Kidney (tissue), 14 donors: ENCODE measurements around the gene RO60. TPM values are rescaled to one million over a fixed set of nuclear protein-coding genes. Genes with fewer than 3 reads are reported as not detected.

ENCODE experiments used
- DNase-seq, 5 donors: peaks; one replicate each; pipeline ENCODE4 v3.0.0-alpha.2; 2013 to 2020
- FAIRE-seq: peaks from 2 replicates; lab custom pipeline; 2012; peaks lifted over from hg19 to GRCh38; lab: Jason Lieb, UNC
- H3K27ac ChIP-seq, 2 donors: one replicate each; pipeline ENCODE4 v1.7.0; 2013; ENCODE audit warnings: low read depth in 2 of 2, low read length in 2 of 2, inconsistent platforms in 1 of 2
- H3K27me3 ChIP-seq: one replicate; pipeline ENCODE4 v1.7.1; 2013; ENCODE audit warnings: low read length, inconsistent platforms; ENCODE audit not compliant: control insufficient read depth, insufficient read depth
- H3K36me3 ChIP-seq, 3 donors: one replicate each; pipeline versions ENCODE4 v1.7.0 to v1.7.1; 2013; ENCODE audit warnings: low read length in 3 of 3, control low read depth in 1 of 3, inconsistent platforms in 1 of 3; ENCODE audit not compliant: insufficient read depth in 3 of 3, control insufficient read depth in 2 of 3
- H3K4me1 ChIP-seq, 3 donors: one replicate each; pipeline versions ENCODE4 v1.7.0 to v1.7.1; 2013; ENCODE audit warnings: low read length in 3 of 3, inconsistent platforms in 1 of 3, low read depth in 1 of 3; ENCODE audit not compliant: control insufficient read depth in 2 of 3, insufficient read depth in 2 of 3
- H3K4me3 ChIP-seq, 3 donors: one replicate each; pipeline versions ENCODE4 v1.7.0 to v1.8.1; 2013; ENCODE audit warnings: low read length in 3 of 3, control low read depth in 1 of 3, inconsistent platforms in 1 of 3
- H3K9ac ChIP-seq, 3 donors: one replicate each; pipeline versions ENCODE4 v1.7.0 to v1.7.1; 2013; ENCODE audit warnings: low read length in 3 of 3, control low read depth in 1 of 3, inconsistent platforms in 1 of 3
- H3K9me3 ChIP-seq, 3 donors: one replicate each; pipeline versions ENCODE4 v1.7.0 to v1.7.1; 2013; ENCODE audit warnings: low read length in 3 of 3, control low read depth in 1 of 3, inconsistent platforms in 1 of 3; ENCODE audit not compliant: control insufficient read depth in 2 of 3, insufficient read depth in 1 of 3
- intact Hi-C: fragments of 100-400 bp; cut with DNase I; formaldehyde crosslinking; loops from one replicate; pipeline ENCODE4 v1.11.1; 2022
- polyA plus RNA-seq: library from polyadenylated mRNA; stranded (reverse); fragments of 350-450 nt; fragmentation: Illumina TruSeq; extraction: RNeasy Lipid Tissue Mini Kit (QIAGEN cat#74804); gene quantifications from one replicate; pipeline ENCODE4 v1.2.3, GENCODE V29; 2014; ENCODE audit warnings: low read depth, low replicate concordance; ENCODE audit not compliant: insufficient read depth
- total RNA-seq: library from RNA; stranded (reverse); fragmentation: NEBNext Ultra II Directional; extraction: Animal tissue kit (Norgen Biotek cat#: 25700); gene quantifications from one replicate; pipeline ENCODE4 v1.2.1, GENCODE V29; 2021
- TF ChIP-seq, protein P1 (sequence below): IDR thresholded peaks from 3 replicates; pipeline ENCODE4 v1.5.1; 2012; ENCODE audit warnings: mild to moderate bottlenecking, moderate library complexity, borderline replicate concordance; ENCODE audit not compliant: insufficient read depth; ENCODE audit errors: extremely low read depth
- donor health status: control.
- donor health status: control.
- donor health status: control.
- donor health status: control.
- donor health status: control.
- donor health status: DM: yes; HTN: yes; CAD: no.
- donor health status: Normal renal cell carcinoma (clear cell type).

RO60 gene
- total and polyA plus RNA-seq, 2 donors from 2014 or later, result 4.8 to 72.0 TPM

DNA sequence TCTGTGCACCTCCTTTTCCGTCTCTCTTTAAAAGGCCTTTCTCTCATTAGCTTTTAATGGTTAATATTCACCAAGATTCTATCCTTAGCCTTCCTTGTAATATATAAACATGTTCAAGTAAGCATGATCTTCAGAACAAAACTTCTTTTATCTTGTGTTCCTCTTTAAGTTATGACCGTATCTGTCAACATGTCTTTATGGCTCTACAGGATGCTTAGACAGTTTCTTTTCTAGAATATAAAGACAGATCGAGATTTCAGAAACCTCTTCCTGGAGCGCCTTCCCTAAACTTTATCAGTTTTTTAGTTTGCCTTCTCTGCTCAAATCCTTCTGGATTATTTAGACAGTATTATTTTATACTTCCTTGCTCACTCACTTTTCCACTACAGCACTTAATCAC, 7.2 kb downstream of the RO60 start:
- DNase-seq (no peak), FAIRE-seq (no peak)
- H3K36me3 ChIP-seq, result no peaks in the 10 kb centered on the region
- no peak overlapping the region for H3K27ac ChIP-seq
- no peaks in the 10 kb centered on the region for H3K9me3 ChIP-seq
- no peak overlapping the region for H3K4me3 ChIP-seq
- H3K4me1 ChIP-seq, result no peaks in the 10 kb centered on the region
- intact Hi-C loops, result no loop called here
- no peak overlapping the region for H3K9ac ChIP-seq
- TF ChIP-seq, protein P1, sequence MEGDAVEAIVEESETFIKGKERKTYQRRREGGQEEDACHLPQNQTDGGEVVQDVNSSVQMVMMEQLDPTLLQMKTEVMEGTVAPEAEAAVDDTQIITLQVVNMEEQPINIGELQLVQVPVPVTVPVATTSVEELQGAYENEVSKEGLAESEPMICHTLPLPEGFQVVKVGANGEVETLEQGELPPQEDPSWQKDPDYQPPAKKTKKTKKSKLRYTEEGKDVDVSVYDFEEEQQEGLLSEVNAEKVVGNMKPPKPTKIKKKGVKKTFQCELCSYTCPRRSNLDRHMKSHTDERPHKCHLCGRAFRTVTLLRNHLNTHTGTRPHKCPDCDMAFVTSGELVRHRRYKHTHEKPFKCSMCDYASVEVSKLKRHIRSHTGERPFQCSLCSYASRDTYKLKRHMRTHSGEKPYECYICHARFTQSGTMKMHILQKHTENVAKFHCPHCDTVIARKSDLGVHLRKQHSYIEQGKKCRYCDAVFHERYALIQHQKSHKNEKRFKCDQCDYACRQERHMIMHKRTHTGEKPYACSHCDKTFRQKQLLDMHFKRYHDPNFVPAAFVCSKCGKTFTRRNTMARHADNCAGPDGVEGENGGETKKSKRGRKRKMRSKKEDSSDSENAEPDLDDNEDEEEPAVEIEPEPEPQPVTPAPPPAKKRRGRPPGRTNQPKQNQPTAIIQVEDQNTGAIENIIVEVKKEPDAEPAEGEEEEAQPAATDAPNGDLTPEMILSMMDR, result no peak
- H3K27me3 ChIP-seq, result no peaks in the 10 kb centered on the region

DNA sequence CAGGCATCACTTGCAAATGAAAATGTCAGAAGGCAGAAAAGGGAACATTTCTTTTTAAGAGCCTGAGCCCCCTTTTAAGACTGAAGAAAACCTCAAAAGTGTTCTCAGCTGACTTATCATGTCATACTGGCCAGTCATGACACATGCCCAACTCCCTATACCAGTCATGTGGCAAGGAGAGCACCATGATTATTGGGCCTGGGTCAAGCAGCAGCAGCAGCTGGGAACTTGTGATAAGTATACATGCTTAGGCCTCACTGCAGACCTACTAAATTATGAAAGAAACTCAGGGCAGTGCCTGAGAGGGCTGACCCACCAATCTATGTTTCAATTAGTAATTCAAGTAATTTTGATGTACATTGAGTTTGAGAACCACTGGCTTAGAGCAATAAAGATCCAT, 8.6 kb downstream of the RO60 start:
- DNase-seq (no peak), FAIRE-seq (no peak)
- TF ChIP-seq, protein P1, result no peak
- no peak overlapping the region for H3K9ac ChIP-seq
- no peaks in the 10 kb centered on the region for H3K27me3 ChIP-seq
- no peak overlapping the region for H3K4me3 ChIP-seq
- no peaks in the 10 kb centered on the region for H3K4me1 ChIP-seq
- H3K27ac ChIP-seq, result no peak overlapping the region
- intact Hi-C loops, result no loop called here
- no peaks in the 10 kb centered on the region for H3K9me3 ChIP-seq
- H3K36me3 ChIP-seq, result no peaks in the 10 kb centered on the region

DNA sequence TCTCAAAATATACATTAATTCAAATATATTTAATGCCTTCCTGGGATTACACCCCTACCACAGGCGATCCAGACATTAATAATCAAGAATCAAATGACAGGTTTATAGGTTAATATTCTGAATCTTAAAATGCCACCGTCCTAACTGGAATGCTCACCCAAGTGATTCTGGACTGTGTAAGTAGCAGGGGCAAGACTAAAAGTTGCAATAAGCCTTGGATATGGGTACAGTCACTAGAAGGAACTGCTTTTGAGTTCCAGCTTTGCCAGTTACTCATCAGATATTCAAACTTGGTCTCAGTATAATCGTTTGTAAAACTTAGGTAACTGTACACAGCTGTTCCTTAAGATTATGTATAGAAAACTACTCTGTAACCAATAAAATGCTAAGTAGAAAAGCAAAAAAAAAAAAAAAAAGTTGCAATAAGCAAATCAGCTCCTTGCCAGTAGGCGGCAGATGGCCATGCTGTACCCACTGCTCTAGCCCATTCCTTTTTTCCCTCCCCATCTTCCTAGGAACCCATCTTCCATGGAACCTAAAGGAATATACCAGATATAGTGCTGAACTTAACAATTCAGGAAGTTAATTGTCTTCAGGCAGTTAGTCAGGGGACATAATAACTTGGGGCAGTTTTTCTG, 10.5 kb downstream of the RO60 start:
- no peak overlapping the region for H3K27ac ChIP-seq
- no peaks in the 10 kb centered on the region for H3K4me1 ChIP-seq
- TF ChIP-seq, protein P1, result no peak
- intact Hi-C loops, result no loop called here
- no peaks in the 10 kb centered on the region for H3K36me3 ChIP-seq
- DNase-seq (no peak), FAIRE-seq (no peak)
- no peak overlapping the region for H3K9ac ChIP-seq
- H3K27me3 ChIP-seq, result no peaks in the 10 kb centered on the region
- H3K9me3 ChIP-seq, result no peaks in the 10 kb centered on the region
- no peak overlapping the region for H3K4me3 ChIP-seq

DNA sequence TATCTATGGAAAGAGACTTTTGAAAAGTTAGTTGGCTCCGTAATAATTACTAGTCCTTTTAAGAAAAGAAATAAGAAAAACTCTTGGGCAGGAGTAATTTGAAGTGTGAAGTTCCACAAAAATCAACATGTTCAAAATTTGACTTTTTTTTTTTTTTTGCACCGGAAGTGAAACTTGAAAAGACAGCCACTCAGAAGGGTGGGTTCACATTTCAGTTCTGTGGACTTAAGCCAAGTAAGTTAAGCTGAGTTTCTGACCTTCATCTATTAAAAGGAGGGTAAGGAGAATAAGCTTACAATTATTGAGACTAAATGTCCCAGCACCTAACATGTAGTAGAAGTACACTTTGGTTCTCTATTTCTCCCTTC, 11.0 kb downstream of the RO60 start:
- TF ChIP-seq, protein P1, result no peak
- H3K4me1 ChIP-seq, result no peaks in the 10 kb centered on the region
- H3K27ac ChIP-seq, result no peak overlapping the region
- H3K9ac ChIP-seq, result no peak overlapping the region
- no peak overlapping the region for H3K4me3 ChIP-seq
- H3K9me3 ChIP-seq, result no peaks in the 10 kb centered on the region
- no peaks in the 10 kb centered on the region for H3K27me3 ChIP-seq
- intact Hi-C loops, result no loop called here
- DNase-seq (peak in 1 of 5 donors; percentile 5), FAIRE-seq (no peak)
- H3K36me3 ChIP-seq, result no peaks in the 10 kb centered on the region
